ENCODE results near the gene OMA1.

DNA sequence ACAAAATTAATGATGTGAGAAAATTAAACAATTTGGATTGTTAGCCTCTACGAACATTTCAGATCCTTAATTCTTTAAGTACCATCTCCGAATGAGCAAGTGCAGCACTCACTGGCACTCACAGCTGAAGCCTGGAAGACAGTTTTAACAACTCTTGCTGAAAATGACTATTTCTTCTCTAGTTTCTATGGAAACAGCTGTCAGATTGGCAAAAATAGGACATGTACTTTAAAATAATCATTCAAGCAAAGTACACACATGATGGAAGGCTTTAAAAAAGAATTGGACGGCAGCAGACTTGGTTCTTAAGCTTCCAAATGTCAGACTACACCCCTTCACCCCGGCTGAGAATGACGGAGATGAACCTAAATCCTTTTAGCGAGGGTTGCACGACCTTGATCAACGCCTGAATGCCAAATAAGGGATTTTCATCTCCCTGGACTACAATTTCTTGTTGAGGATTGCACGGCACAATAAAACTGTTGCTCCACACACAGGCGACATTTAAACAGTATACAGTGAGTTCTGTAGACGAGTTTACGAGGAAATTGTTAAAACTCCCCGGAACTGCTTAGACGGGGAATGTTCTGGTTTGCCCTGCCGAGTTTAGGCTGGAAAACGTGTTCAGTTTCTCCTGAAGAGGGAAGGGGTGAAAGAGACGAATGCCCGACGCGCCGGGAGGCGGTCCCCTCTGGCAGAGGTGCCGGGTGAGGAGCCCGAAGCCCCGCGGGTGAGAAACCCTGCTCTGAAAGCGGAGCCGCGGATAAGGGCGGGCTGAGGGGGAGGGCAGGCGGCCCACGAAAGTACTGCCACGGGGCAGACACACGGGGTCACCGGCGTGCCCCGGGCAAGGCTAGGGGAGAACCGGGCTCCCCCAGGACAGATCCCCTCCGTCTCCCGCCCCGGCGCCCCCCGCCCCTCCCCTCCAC, 671 bp downstream of the OMA1 start:
- TF ChIP-seq, protein P1, sequence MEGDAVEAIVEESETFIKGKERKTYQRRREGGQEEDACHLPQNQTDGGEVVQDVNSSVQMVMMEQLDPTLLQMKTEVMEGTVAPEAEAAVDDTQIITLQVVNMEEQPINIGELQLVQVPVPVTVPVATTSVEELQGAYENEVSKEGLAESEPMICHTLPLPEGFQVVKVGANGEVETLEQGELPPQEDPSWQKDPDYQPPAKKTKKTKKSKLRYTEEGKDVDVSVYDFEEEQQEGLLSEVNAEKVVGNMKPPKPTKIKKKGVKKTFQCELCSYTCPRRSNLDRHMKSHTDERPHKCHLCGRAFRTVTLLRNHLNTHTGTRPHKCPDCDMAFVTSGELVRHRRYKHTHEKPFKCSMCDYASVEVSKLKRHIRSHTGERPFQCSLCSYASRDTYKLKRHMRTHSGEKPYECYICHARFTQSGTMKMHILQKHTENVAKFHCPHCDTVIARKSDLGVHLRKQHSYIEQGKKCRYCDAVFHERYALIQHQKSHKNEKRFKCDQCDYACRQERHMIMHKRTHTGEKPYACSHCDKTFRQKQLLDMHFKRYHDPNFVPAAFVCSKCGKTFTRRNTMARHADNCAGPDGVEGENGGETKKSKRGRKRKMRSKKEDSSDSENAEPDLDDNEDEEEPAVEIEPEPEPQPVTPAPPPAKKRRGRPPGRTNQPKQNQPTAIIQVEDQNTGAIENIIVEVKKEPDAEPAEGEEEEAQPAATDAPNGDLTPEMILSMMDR (IDR thresholded peaks at IDR 0.05) = no peak
- peak in 1 of 2 donors; percentile 26 for TF ChIP-seq POLR2A (IDR thresholded peaks at IDR 0.05)

Measured in thyroid gland (tissue), 4 donors.